ENCODE measurements around the gene INF2. TPM values are rescaled to one million over a fixed set of nuclear protein-coding genes. Genes with fewer than 3 reads are reported as not detected.

Gene INF2
- total and polyA plus RNA-seq, 2 experiments from 2014 or later, result 14.1 to 62.4 TPM

GRCh38 chr14:104743461-104744380 lies 54.3 kb downstream of the INF2 start:
- TF ChIP-seq CTCF (IDR thresholded peaks at IDR 0.05; ENCODE audit: low read depth, low read length), result no peak
- H3K36me3 ChIP-seq, result peaks cover 5% of the 10 kb centered on the region
- no peak overlapping the region for H3K4me3 ChIP-seq
- no peak overlapping the region for H3K27ac ChIP-seq
- H3K27me3 ChIP-seq, result no peaks in the 10 kb centered on the region
- no peaks in the 10 kb centered on the region for H3K9me3 ChIP-seq (ENCODE audit: low read depth)
- H3K4me1 ChIP-seq (ENCODE audit: low read depth), result no peaks in the 10 kb centered on the region
- DNase-seq (ENCODE audit: low read depth in 1 of 2, low spot score in 1 of 2), result no peak

- DNase-seq (ENCODE audit: low read depth in 1 of 2, low spot score in 1 of 2), result no peak
- Histone ChIP-seq H3K9me3 (ENCODE audit: low read depth) (no peaks in the 10 kb centered on the region), H3K4me3 (no peak overlapping the region), H3K4me1 (ENCODE audit: low read depth) (no peaks in the 10 kb centered on the region), H3K27ac (no peak overlapping the region), H3K36me3 (peaks cover 5% of the 10 kb centered on the region), H3K27me3 (no peaks in the 10 kb centered on the region)
- TF ChIP-seq CTCF (IDR thresholded peaks at IDR 0.05; ENCODE audit: low read depth, low read length), result no peak
Observed at GRCh38 chr14:104744484-104744883, 55.1 kb downstream of the INF2 start.

GRCh38 chr14:104745431-104745830 lies 56.0 kb downstream of the INF2 start:
- Histone ChIP-seq H3K27me3 (no peaks in the 10 kb centered on the region), H3K4me1 (ENCODE audit: low read depth) (no peaks in the 10 kb centered on the region), H3K36me3 (peaks cover 5% of the 10 kb centered on the region), H3K9me3 (ENCODE audit: low read depth) (no peaks in the 10 kb centered on the region), H3K4me3 (no peak overlapping the region), H3K27ac (no peak overlapping the region)
- DNase-seq (ENCODE audit: low read depth in 1 of 2, low spot score in 1 of 2), result no peak
- TF ChIP-seq CTCF (IDR thresholded peaks at IDR 0.05; ENCODE audit: low read depth, low read length), result no peak

- no peaks in the 10 kb centered on the region for H3K9me3 ChIP-seq (ENCODE audit: low read depth)
- no peaks in the 10 kb centered on the region for H3K27me3 ChIP-seq
- peaks cover under 1% of the 10 kb centered on the region for H3K36me3 ChIP-seq
- no peak for DNase-seq (ENCODE audit: low read depth in 1 of 2, low spot score in 1 of 2)
- no peak overlapping the region for H3K27ac ChIP-seq
- H3K4me3 ChIP-seq, result no peak overlapping the region
- no peaks in the 10 kb centered on the region for H3K4me1 ChIP-seq (ENCODE audit: low read depth)
- no peak for TF ChIP-seq CTCF (IDR thresholded peaks at IDR 0.05; ENCODE audit: low read depth, low read length)
Observed at GRCh38 chr14:104746071-104746545, 56.7 kb downstream of the INF2 start.

GRCh38 chr14:104746934-104747481 lies 57.6 kb downstream of the INF2 start:
- Histone ChIP-seq H3K36me3 (no peaks in the 10 kb centered on the region), H3K4me1 (ENCODE audit: low read depth) (no peaks in the 10 kb centered on the region), H3K9me3 (ENCODE audit: low read depth) (no peaks in the 10 kb centered on the region), H3K27ac (no peak overlapping the region), H3K4me3 (no peak overlapping the region), H3K27me3 (no peaks in the 10 kb centered on the region)
- DNase-seq (ENCODE audit: low read depth in 1 of 2, low spot score in 1 of 2), result no peak
- no peak for TF ChIP-seq CTCF (IDR thresholded peaks at IDR 0.05; ENCODE audit: low read depth, low read length)
